GM18502 (cell line): ENCODE data around the gene DBNDD1.
"Not testable (repeated sequence)": the region's sequence is repeated elsewhere in the genome, so short reads cannot be mapped to it uniquely, and the experiment has no call there.

Source experiments
- ATAC-seq: cut with Tn5 transposase; IDR thresholded peaks from one replicate; pipeline ENCODE4 v1.9.1; 2021; ENCODE audit warnings: mild to moderate bottlenecking; ENCODE audit not compliant: unreplicated experiment, poor library complexity

Gene DBNDD1

GRCh38 chr16:90018652-90019542 lies at the start of gene DBNDD1:
TSS of gene DBNDD1 (minus strand) at chr16:90019456. CDS start at chr16:90019341, 115 bp downstream.
- ATAC-seq: no peak

DNA sequence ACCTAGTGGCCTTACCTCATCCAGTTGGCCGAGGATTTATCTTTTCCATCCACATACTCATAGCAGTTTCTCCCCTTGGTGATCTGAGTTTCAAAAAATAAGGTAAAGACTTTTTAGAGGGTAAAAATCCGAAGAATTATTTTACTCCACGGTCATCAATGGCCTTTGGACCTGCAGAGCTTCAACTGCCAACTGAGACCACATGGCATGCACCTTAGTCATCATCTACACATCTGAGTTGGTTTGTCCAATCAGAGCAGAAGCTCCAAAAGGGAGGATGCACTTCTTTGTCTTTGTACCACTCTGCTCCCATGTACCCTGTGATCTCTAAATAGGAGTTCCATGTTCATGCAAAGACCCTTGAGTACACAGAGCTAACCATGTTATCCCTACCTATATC lies 42.2 kb upstream of the DBNDD1 start:
- ATAC-seq: no peak

DNA sequence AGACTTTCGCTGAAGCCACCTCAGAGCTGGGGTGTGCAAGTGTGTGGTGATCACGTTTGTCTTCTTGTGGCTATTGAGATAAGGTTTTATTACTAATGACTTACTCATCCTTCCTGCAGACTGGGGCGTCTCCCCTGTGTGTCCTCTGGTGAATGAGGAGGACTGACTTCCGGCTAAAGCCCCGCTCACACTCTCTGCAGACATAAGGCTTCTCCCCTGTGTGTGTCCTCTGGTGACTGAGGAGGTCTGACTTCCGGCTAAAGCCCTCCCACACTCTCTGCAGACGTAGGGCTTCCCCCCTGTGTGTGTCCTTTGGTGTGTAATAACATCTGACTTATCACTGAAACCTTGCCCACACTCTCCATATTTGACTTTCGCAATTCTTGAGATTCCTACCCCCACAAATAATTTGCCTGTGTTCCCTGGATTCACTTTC lies 38.5 kb upstream of the DBNDD1 start:
- ATAC-seq: no peak

GRCh38 chr16:90056521-90056920 lies 37.3 kb upstream of the DBNDD1 start:
- ATAC-seq: not testable (repeated sequence)

DNA sequence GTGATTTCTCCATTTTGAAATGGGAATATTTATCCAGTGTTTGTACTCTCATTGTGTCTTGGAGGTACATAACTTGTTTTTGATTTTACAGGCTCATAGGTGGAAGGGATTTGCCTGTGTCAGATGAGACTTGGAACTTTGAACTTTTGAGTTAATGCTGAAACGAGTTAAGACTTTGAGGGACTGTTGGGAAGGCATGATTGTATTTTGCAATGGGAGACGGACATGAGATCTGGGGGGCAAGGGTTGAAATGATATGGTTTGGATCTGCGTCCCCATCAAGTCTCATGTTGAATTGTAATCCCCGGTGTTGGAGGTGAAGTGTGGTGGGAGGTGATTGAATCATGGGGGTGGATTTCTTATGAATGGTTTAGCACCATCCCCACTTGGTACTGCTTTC lies 36.1 kb upstream of the DBNDD1 start:
- no peak for ATAC-seq

- no peak for ATAC-seq
These were observed 35.3 kb upstream of the DBNDD1 start for GRCh38 chr16:90054554-90054953.

DNA sequence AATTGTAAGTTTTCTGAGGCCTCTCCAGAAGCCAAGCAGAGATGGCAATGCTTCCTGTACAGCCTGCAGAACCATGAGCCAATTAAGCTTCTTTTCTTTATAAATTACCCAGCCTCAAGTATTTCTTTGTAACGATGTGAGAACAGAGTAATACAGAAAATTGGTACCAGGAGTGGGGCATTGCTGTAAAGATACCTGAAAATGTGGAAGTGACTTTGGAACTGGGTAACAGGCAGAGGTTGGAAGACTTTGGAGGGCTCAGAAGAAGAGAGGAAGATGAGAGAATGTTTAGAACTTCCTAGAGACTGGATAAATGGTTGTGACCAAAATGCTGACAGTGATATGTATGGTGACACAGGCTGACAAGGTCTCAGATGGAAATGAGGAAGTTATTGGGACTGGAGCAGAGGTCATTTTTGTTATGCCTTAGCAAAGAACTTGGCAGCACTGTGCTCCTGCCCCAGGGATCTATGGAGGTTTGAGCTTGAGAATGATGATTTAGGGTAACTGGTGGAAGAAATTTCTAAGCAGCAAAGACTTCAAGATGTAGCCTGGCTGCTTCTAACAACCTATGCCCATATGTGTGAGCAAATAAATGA lies 34.7 kb upstream of the DBNDD1 start:
- ATAC-seq: no peak

GRCh38 chr16:90050969-90051368 lies 31.7 kb upstream of the DBNDD1 start:
- ATAC-seq: no peak

- no peak for ATAC-seq
These were observed 29.6 kb upstream of the DBNDD1 start for GRCh38 chr16:90048737-90049330.

DNA sequence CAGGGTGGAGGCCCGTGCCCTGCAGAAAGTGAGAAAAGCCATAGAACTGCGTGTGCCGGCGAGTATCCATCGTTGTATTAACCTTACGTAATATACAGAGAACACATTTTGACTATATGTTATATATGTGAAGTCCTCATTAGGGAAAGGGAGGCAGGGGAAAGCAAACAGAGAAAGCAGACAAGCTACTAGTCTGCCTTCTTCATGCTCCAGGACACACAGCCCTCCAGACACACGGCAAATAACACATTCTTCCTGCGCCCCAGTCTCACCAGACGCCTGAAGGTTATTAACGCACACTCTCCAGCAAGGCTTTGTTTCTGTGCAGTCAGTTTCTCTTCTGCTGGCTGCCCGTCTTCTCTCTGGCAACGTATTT lies 29.1 kb upstream of the DBNDD1 start:
- ATAC-seq: no peak

DNA sequence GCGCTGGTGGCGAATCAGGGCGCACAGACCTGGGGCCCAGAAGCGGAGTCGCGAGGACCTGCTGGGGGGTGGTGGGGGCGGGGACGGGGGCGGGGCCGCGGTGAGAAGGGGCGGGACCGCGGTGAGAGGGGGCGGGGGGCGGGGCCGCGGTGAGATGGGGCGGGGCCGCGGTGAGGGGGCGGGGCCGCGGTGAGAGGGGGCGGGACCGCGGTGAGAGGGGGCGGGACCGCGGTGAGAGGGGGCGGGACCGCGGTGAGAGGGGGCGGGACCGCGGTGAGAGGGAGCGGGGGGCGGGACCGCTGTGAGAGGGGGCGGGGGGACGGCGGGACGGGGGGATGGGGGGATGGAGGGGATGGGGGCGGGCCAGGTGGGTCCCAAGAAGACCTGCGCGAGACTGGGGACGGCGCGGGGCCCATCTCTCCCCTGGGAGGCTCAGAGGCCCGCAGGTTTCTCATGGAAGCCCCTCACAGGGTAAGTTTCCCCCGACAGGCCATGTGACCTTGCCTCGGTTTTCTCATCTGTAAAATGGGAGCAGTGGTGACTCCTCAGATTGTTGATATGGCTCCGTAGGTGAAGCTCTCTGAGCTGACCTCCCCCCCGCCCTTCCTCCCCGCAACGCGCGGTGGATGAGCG lies 28.6 kb upstream of the DBNDD1 start:
- no peak for ATAC-seq

- no peak for ATAC-seq
These were observed 27.9 kb upstream of the DBNDD1 start for GRCh38 chr16:90046971-90047713.

- ATAC-seq: no peak
These were observed 27.1 kb upstream of the DBNDD1 start for GRCh38 chr16:90046122-90046970.

DNA sequence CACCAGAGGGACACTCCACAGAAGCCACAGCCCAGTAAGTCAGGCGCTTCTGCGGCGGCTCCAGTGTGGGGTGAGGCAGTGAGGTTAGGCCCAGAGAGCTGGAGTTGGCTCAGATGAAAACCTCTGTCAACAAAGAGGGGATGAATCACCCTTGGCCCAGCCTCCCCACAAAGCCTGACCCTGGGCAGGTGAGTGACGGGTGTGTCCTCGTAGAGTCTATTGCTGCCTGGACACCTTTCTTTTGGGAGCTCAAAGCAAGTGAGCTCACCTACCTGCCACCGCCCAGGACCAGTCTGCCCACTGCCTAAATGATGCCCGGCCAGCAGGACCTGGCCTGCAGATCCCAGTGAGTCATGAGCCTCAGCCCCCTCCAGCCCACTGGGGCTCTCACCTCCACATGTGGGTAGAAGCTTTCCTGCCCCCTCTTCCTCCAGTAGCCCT lies 24.9 kb upstream of the DBNDD1 start:
- ATAC-seq: no peak

- no peak for ATAC-seq
These were observed 24.3 kb upstream of the DBNDD1 start for GRCh38 chr16:90043526-90043925.

DNA sequence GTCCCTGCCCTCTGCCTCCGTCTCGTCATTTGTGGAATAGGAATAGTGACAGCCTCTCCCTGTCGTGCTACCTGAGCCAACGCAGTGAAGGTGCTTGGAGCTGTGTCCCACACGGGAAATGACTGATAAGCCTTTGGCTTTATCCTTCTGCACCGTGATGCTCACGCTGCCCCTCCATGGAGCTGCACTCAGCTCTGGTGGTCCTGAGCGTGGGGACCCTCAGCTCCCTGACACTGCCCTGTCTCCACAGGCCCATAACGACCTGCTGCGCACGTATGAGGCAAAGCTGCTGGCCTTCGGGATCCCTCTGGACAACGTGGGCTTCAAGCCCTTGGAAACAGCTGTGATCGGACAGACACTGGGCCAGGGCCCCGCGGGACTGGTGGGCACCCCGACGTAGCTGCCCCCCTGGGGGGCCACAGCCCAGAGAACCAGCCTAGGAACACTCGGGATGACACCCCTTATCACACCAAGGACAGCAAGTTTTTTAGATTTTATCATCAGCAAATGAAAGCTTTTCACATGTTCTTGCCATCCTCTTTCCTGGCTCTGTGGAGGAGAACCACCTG lies 23.8 kb upstream of the DBNDD1 start:
- no peak for ATAC-seq

- ATAC-seq: no peak
These were observed 22.7 kb upstream of the DBNDD1 start for GRCh38 chr16:90041896-90042473.

DNA sequence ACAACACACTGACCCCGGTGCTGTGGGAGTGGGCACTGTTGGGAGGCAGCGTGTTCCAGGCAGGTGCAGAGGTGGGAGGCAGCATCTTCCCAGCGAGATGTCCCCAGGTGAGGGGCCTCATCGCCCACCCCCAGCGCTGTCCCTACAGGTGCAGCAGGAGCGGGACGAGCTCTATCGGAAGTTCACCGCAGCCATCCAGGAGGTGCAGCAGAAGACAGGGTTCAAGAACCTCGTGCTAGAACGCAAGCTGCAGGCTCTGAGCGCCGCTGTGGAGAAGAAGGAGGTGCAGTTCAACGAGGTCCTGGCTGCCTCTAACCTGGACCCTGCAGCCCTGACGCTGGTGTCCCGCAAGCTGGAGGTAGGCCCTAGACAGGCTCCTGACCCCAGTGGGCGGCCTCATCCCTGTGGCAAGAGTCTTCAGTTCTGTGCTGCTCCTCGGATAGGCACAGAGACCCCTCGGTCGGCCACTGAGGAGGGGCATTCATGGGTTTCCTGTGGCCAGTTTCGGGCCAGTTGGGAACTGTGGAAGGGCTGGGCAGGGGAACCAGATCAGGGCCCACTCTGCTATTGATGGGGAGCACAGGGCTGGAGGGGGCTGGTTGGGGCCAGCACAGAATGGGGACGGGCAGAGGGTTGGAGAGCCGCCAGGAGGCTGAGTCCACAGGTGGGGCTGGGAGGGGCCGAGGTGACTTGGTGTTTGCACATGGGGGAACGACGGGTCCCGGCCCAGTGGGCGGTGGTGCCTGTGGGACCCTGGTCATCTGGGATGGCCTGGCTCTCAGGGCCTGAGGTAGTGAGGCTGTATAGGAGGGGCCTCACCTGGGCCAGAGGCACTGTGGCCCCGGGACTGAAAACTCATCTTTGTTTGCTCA lies 21.1 kb upstream of the DBNDD1 start:
- ATAC-seq: no peak
